Activated naive CD8-positive, alpha-beta T cell treated with anti-CD3 and anti-CD28 coated beads for 36 hours (primary cell): ENCODE measurements around the gene UNC13D. TPM values are rescaled to one million over a fixed set of nuclear protein-coding genes. Genes with fewer than 3 reads are reported as not detected.

Experiments
- DNase-seq: peaks from one replicate; pipeline ENCODE4 v3.0.0; 2021
- H3K27ac Mint-ChIP-seq: one replicate; pipeline ENCODE4 v1.8.0; 2022; ENCODE audit warnings: mild to moderate bottlenecking, moderate library complexity, mixed read lengths
- H3K27me3 Mint-ChIP-seq: one replicate; pipeline ENCODE4 v1.8.0; 2022; ENCODE audit warnings: mild to moderate bottlenecking, mixed read lengths
- H3K36me3 Mint-ChIP-seq: one replicate; pipeline ENCODE4 v1.8.0; 2021; ENCODE audit warnings: mild to moderate bottlenecking, mixed read lengths
- H3K4me1 Mint-ChIP-seq: one replicate; pipeline ENCODE4 v1.8.0; 2021; ENCODE audit warnings: mixed read lengths
- H3K4me3 Mint-ChIP-seq: one replicate; pipeline ENCODE4 v1.8.0; 2022; ENCODE audit warnings: mild to moderate bottlenecking, moderate library complexity, mixed read lengths
- H3K9me3 Mint-ChIP-seq: one replicate; pipeline ENCODE4 v1.8.0; 2022; ENCODE audit warnings: mixed read lengths
- total RNA-seq, 2 experiments: library from RNA; stranded (reverse); gene quantifications; one replicate each; pipeline ENCODE4 v1.2.3, GENCODE V29; 2021

The UNC13D gene
- total RNA-seq, 2 experiments from 2014 or later: 145 to 156 TPM

- H3K4me3 Mint-ChIP-seq: no peak overlapping the region
- DNase-seq: no peak
- H3K4me1 Mint-ChIP-seq: peaks cover 14% of the 10 kb centered on the region
- no peaks in the 10 kb centered on the region for H3K27me3 Mint-ChIP-seq
- H3K9me3 Mint-ChIP-seq: no peaks in the 10 kb centered on the region
- H3K27ac Mint-ChIP-seq: peak overlapping the region; percentile 52
- peaks cover 9% of the 10 kb centered on the region for H3K36me3 Mint-ChIP-seq
Measured at GRCh38 chr17:75847614-75848522, 3.7 kb upstream of the UNC13D start.

- no peak overlapping the region for H3K4me3 Mint-ChIP-seq
- H3K9me3 Mint-ChIP-seq: no peaks in the 10 kb centered on the region
- peaks cover 12% of the 10 kb centered on the region for H3K36me3 Mint-ChIP-seq
- peaks cover 18% of the 10 kb centered on the region for H3K4me1 Mint-ChIP-seq
- H3K27ac Mint-ChIP-seq: no peak overlapping the region
- no peaks in the 10 kb centered on the region for H3K27me3 Mint-ChIP-seq
- DNase-seq: no peak
Measured at GRCh38 chr17:75846692-75847613, 2.7 kb upstream of the UNC13D start.

- H3K27me3 Mint-ChIP-seq: no peaks in the 10 kb centered on the region
- peak overlapping the region; percentile 67 for H3K27ac Mint-ChIP-seq
Measured at GRCh38 chr17:75845933-75846691, 1.9 kb upstream of the UNC13D start.

DNA sequence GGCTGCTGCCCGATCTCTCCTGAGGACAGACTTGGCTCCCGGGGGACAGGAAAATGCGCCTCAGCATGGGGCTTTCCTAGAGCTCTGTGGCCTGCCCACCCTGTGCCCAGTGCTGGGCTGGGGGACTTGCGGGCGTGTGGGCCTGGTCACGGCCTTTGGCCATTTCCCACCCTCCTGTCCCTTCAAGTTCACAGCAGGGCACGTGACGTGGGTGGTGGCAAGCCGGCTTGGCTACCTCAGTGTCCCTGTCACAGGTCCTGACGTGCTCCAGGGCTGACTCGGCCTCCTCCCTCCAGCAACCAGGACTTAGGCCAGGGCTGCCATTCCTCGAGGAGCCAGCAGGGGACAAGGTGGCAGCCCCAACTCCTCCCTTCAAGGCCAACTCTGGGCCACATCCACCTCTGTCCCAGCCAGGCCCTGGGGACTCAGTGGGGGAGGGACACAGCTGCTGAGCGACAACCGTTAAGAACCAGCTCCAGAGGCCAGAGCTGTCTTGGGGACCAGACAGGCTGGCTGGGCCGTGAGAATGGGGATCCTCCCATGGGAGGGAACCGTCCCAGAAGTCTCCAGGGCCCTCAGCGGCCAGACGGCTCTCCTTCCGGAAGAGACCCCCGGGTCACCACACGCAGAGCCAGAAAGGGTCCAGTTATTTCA lies 981 bp upstream of the UNC13D start:
- no peaks in the 10 kb centered on the region for H3K27me3 Mint-ChIP-seq
- H3K9me3 Mint-ChIP-seq: no peaks in the 10 kb centered on the region
- H3K27ac Mint-ChIP-seq: peak overlapping the region; percentile 69
- DNase-seq: peak; percentile 79
- H3K36me3 Mint-ChIP-seq: peaks cover 13% of the 10 kb centered on the region
- H3K4me1 Mint-ChIP-seq: peaks cover 16% of the 10 kb centered on the region
- peak overlapping the region; percentile 94 for H3K4me3 Mint-ChIP-seq

More at GRCh38 chr17:75845933-75846691, 1.9 kb upstream of the UNC13D start:
- Mint-ChIP-seq H3K4me1 (peaks cover 16% of the 10 kb centered on the region), H3K36me3 (peaks cover 12% of the 10 kb centered on the region), H3K9me3 (no peaks in the 10 kb centered on the region), H3K4me3 (peak overlapping the region; percentile 43)
- no peak for DNase-seq

DNA sequence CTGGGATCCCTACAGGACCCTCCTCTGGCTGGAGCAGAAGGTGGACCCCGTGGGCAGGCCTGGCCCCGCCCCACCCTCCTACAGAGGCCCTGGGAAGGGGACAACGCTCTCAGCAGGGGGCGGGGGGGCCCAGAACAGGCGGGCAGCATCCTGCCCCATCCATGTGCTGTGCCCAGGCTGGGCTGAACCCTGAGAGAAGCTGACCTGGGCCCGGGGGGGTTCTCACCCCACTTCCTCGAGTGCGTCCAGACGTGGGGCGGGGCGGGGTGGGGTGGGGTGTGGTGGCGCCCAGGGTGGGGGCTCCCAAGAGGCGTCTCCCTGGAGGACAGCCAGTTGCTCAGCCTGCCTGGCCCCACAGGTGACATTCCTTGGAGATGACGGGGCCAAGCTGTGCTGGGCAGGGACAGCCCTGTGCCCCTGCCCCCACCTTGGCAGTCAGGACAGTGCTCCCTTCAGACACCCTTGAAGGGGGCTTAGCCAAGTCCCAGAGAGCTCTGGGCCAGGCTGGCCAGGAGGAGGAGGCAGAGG lies 390 bp upstream of the UNC13D start:
- Mint-ChIP-seq H3K27ac (peak overlapping the region; percentile 95), H3K4me1 (peaks cover 16% of the 10 kb centered on the region), H3K4me3 (peak overlapping the region; percentile 94), H3K27me3 (no peaks in the 10 kb centered on the region), H3K36me3 (peaks cover 11% of the 10 kb centered on the region), H3K9me3 (no peaks in the 10 kb centered on the region)
- DNase-seq: peak; percentile 36

- H3K4me1 Mint-ChIP-seq: peaks cover 13% of the 10 kb centered on the region
Measured at GRCh38 chr17:75842963-75843576, 1.1 kb downstream of the UNC13D start.

DNA sequence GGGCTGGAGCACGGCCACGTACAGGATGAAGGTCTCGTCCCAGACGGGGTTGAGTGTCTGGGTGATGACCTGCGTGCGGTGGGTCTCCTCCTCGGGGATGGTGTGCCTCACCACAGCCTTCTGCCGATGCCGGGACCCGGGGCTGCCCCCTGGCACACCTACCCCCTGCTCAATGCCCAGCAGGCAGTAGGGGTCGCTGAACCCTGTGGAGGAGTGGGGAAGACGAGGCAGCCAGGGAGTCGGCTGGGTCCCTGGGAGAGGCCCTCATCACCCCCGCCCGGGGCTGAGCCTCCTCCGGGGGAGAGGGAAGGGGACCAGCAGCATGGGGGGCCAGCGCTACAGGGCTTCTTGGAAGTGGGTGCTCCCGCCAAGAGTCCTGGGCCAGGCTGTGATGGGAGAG lies 1.8 kb downstream of the UNC13D start:
- H3K27ac Mint-ChIP-seq: peak overlapping the region; percentile 60

More at GRCh38 chr17:75842963-75843576, 1.1 kb downstream of the UNC13D start:
- Mint-ChIP-seq H3K27me3 (no peaks in the 10 kb centered on the region), H3K4me3 (peak overlapping the region; percentile 94), H3K9me3 (no peaks in the 10 kb centered on the region), H3K36me3 (peaks cover 11% of the 10 kb centered on the region), H3K27ac (peak overlapping the region; percentile 95)
- DNase-seq: peak; percentile 30

DNA sequence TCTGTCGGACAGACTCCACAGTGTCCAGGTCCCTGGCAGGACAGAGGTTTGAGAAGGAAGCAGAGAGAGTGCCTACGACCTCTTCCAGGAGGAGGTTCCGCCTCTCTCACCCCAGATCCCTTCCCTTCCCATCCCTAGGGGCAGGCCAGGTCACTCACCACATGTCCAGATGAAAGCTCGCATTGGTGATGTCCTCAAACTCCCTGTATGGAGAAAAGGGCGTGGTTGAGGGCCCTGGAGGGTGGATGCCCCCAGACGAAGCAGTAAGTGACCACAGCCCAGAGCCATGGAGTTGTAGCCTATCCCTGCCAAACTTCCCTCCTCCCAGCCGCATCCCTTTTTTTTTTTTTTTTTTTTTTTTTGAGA lies 3.4 kb downstream of the UNC13D start:
- Mint-ChIP-seq H3K27ac (no peak overlapping the region), H3K4me3 (no peak overlapping the region), H3K4me1 (peaks cover 13% of the 10 kb centered on the region), H3K36me3 (peaks cover 10% of the 10 kb centered on the region), H3K27me3 (no peaks in the 10 kb centered on the region), H3K9me3 (no peaks in the 10 kb centered on the region)
- DNase-seq: no peak

More for the DNA sequence above, 1.8 kb downstream of the UNC13D start:
- no peaks in the 10 kb centered on the region for H3K27me3 Mint-ChIP-seq
- DNase-seq: no peak
- peaks cover 10% of the 10 kb centered on the region for H3K36me3 Mint-ChIP-seq
- H3K4me3 Mint-ChIP-seq: peak overlapping the region; percentile 94
- no peaks in the 10 kb centered on the region for H3K9me3 Mint-ChIP-seq
- H3K4me1 Mint-ChIP-seq: peaks cover 13% of the 10 kb centered on the region

- Mint-ChIP-seq H3K27me3 (no peaks in the 10 kb centered on the region), H3K9me3 (no peaks in the 10 kb centered on the region), H3K4me1 (peaks cover 8% of the 10 kb centered on the region), H3K36me3 (peaks cover 9% of the 10 kb centered on the region), H3K4me3 (no peak overlapping the region), H3K27ac (no peak overlapping the region)
- DNase-seq: no peak
Measured at GRCh38 chr17:75839942-75840798, 4.0 kb downstream of the UNC13D start.

GRCh38 chr17:75838410-75838809 lies 5.8 kb downstream of the UNC13D start:
- H3K27ac Mint-ChIP-seq: no peak overlapping the region
- H3K27me3 Mint-ChIP-seq: no peaks in the 10 kb centered on the region
- H3K4me1 Mint-ChIP-seq: peaks cover 17% of the 10 kb centered on the region
- DNase-seq: no peak
- no peak overlapping the region for H3K4me3 Mint-ChIP-seq
- H3K36me3 Mint-ChIP-seq: peaks cover 16% of the 10 kb centered on the region
- no peaks in the 10 kb centered on the region for H3K9me3 Mint-ChIP-seq

DNA sequence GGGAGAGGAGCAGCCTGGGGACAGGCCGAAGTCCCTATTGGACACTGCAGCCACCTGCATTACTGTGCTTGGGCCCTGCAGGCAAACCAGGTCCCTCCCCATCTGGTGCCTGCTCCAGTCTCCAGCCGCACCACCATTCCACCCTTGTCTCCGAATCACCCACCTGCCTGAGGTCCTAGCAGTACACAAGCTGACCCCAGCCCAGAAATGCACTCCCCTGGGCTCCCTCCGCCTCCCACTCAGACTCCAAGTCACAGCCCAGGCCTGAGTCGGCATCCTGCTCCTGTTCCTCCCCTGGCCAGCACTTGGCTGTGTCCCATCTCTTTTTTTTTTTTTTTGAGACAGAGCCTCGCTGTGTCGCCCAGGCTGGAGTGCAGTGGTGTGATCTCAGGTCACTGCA lies 6.3 kb downstream of the UNC13D start:
- H3K9me3 Mint-ChIP-seq: no peaks in the 10 kb centered on the region
- peak overlapping the region; percentile 73 for H3K27ac Mint-ChIP-seq
- peaks cover 22% of the 10 kb centered on the region for H3K4me1 Mint-ChIP-seq
- no peak for DNase-seq
- H3K36me3 Mint-ChIP-seq: peaks cover 16% of the 10 kb centered on the region
- H3K27me3 Mint-ChIP-seq: no peaks in the 10 kb centered on the region
- H3K4me3 Mint-ChIP-seq: no peak overlapping the region

- H3K4me1 Mint-ChIP-seq: peaks cover 25% of the 10 kb centered on the region
- H3K9me3 Mint-ChIP-seq: no peaks in the 10 kb centered on the region
- H3K27ac Mint-ChIP-seq: no peak overlapping the region
- no peak for DNase-seq
- no peaks in the 10 kb centered on the region for H3K27me3 Mint-ChIP-seq
- H3K36me3 Mint-ChIP-seq: peaks cover 13% of the 10 kb centered on the region
- no peak overlapping the region for H3K4me3 Mint-ChIP-seq
Measured at GRCh38 chr17:75836605-75837004, 7.6 kb downstream of the UNC13D start.

DNA sequence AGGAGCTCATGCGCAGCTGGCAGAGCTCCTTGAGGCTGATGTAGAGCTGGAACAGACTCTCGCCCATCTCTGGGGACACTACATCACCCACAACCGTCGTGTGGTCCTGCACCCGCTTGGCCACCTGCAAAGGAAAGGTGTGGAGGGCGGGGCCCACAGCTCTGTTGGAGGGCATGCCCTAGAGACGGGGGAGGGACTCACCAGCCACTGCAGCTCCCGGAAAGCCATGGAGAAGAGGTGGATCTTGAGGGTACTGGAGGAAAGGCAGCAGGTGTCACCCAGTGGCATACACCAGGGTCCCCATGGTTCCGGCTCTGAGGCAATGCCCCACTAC lies 8.6 kb downstream of the UNC13D start:
- H3K27me3 Mint-ChIP-seq: no peaks in the 10 kb centered on the region
- H3K9me3 Mint-ChIP-seq: no peaks in the 10 kb centered on the region
- no peak for DNase-seq
- H3K27ac Mint-ChIP-seq: no peak overlapping the region
- H3K4me3 Mint-ChIP-seq: no peak overlapping the region
- H3K36me3 Mint-ChIP-seq: peaks cover 12% of the 10 kb centered on the region
- H3K4me1 Mint-ChIP-seq: peaks cover 25% of the 10 kb centered on the region
